Osteocyte (in vitro differentiated cells): ENCODE data around the gene NBEA. TPM values are rescaled to one million over a fixed set of nuclear protein-coding genes. Genes with fewer than 3 reads are reported as not detected.

Experiments used
- DNase-seq: peaks from one replicate; pipeline ENCODE4 v3.0.0; 2021; ENCODE audit warnings: mixed read lengths; ENCODE audit not compliant: unreplicated experiment; ENCODE audit errors: extremely low spot score
- H3K27ac Mint-ChIP-seq: one replicate; pipeline ENCODE4 v1.8.0; 2021; ENCODE audit warnings: mild to moderate bottlenecking, mixed read lengths; ENCODE audit not compliant: unreplicated experiment
- H3K27me3 Mint-ChIP-seq: one replicate; pipeline ENCODE4 v1.8.0; 2021; ENCODE audit warnings: mixed read lengths; ENCODE audit not compliant: unreplicated experiment
- H3K36me3 Mint-ChIP-seq: one replicate; pipeline ENCODE4 v1.8.0; 2021; ENCODE audit warnings: mixed read lengths; ENCODE audit not compliant: unreplicated experiment
- H3K4me1 Mint-ChIP-seq: one replicate; pipeline ENCODE4 v1.8.0; 2021; ENCODE audit warnings: mixed read lengths; ENCODE audit not compliant: unreplicated experiment
- H3K4me3 Mint-ChIP-seq: one replicate; pipeline ENCODE4 v1.8.0; 2021; ENCODE audit warnings: mild to moderate bottlenecking, moderate library complexity, mixed read lengths; ENCODE audit not compliant: unreplicated experiment
- H3K9me3 Mint-ChIP-seq: one replicate; pipeline ENCODE4 v1.8.0; 2021; ENCODE audit warnings: mixed read lengths; ENCODE audit not compliant: unreplicated experiment
- total RNA-seq: library from RNA; stranded (reverse); gene quantifications from 2 replicates; pipeline ENCODE4 v1.2.1, GENCODE V29; 2021
- TF ChIP-seq, protein P1 (sequence below): fragments of 200-600 bp; sonication (generic); IDR thresholded peaks from 2 replicates; pipeline ENCODE4 v1.5.0; 2021; ENCODE audit warnings: antibody characterized with exemption, mild to moderate bottlenecking, moderate library complexity

The NBEA gene
- total RNA-seq, 1 donor from 2014 or later = 10.9 TPM

DNA sequence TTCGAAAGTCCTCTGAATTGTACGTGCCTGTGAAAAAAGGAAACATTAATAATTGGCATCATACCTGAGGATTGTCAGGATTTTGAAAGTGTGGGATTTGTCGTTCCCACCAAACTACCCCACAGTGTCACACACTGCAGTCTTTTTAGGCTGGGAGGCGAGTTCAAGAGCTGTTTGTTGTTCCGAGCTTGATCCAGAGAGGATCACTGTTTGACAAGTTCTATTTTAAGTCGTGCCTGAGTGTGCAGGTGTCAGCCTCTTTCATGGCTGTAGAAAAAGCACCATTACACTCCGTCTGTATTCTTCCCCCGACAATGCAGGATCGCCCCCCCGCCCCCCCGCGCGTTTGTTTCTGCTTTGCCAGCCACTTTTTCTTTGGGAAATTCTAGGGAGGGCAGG is 635 bp upstream of the NBEA start:
- H3K9me3 Mint-ChIP-seq = no peaks in the 10 kb centered on the region
- TF ChIP-seq, protein P1, sequence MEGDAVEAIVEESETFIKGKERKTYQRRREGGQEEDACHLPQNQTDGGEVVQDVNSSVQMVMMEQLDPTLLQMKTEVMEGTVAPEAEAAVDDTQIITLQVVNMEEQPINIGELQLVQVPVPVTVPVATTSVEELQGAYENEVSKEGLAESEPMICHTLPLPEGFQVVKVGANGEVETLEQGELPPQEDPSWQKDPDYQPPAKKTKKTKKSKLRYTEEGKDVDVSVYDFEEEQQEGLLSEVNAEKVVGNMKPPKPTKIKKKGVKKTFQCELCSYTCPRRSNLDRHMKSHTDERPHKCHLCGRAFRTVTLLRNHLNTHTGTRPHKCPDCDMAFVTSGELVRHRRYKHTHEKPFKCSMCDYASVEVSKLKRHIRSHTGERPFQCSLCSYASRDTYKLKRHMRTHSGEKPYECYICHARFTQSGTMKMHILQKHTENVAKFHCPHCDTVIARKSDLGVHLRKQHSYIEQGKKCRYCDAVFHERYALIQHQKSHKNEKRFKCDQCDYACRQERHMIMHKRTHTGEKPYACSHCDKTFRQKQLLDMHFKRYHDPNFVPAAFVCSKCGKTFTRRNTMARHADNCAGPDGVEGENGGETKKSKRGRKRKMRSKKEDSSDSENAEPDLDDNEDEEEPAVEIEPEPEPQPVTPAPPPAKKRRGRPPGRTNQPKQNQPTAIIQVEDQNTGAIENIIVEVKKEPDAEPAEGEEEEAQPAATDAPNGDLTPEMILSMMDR = no peak
- peaks cover 22% of the 10 kb centered on the region for H3K4me1 Mint-ChIP-seq
- peaks cover 62% of the 10 kb centered on the region for H3K27me3 Mint-ChIP-seq
- no peak for DNase-seq
- H3K4me3 Mint-ChIP-seq = peak overlapping the region; percentile 92
- H3K27ac Mint-ChIP-seq = no peak overlapping the region
- H3K36me3 Mint-ChIP-seq = peaks cover 3% of the 10 kb centered on the region

DNA sequence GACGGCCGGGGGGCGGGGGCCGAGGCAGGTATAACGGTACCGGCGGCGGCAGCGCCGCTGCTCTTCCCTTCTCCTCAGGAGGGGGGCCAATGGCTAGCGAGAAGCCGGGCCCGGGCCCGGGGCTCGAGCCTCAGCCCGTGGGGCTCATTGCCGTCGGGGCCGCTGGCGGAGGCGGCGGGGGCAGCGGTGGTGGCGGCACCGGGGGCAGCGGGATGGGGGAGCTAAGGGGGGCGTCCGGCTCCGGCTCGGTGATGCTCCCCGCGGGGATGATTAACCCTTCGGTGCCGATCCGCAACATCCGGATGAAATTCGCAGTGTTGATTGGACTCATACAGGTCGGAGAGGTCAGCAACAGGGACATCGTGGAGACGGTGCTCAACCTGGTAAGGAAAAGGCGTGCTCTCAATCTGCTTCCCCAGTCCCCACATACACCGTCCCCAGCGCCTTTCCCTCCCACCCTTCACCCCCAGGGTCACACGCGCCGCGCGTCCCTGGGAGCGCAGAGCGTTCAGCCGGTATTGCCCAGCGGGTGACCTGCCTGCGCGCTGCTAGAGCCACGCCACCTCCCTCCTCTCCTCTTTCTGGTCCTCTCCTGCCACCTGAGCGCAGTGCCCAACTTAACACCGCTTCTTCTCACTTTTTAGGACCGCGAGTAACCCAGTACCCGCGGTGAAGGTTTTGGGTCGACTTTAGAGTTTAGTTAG is 814 bp downstream of the NBEA start:
- Mint-ChIP-seq H3K4me1 (peaks cover 22% of the 10 kb centered on the region), H3K27me3 (peaks cover 51% of the 10 kb centered on the region), H3K9me3 (no peaks in the 10 kb centered on the region), H3K36me3 (peaks cover 3% of the 10 kb centered on the region), H3K4me3 (peak overlapping the region; percentile 84), H3K27ac (peak overlapping the region; percentile 24)
- DNase-seq = no peak
- TF ChIP-seq, protein P1 = no peak

DNA sequence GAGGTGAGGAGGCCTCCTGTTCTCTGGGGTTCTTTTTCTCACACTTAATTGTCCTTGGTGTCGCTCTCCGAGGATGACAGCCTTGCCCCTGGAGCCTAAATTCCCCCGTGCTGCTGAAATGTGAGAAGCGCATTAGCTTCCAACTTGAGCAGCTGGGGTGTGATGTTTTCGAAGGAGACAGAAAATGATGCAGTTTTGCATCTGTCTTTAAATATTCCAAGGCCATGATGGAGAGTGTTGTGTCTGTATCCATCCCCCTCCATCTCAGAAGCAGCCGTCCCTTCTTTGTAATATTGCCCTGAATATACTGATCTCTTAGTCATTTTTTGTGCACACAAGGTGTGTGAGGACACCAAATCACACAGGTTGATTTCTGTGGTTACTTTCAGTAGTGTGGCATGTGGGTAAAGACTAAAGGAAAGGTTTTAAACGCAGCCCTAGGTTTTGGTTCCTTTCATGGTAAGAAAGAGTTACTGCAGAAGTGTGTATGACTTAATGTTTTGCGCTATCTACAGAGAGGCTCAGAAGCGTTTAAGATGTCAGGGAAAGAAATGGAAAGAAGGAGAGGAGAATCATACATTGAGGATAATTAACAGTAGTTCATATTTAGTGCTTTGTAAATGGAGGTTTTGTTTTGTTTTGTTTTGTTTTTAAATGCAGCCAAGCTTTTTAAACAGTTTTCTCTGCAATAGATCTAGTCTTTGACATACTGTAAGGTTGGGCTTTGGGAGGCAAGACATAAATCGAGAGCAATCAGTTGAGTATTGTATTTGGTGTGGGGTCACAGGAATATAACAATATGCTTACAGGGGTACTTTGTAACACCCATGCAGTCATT is 1.6 kb downstream of the NBEA start:
- H3K27ac Mint-ChIP-seq = peak overlapping the region; percentile 24
- peaks cover 22% of the 10 kb centered on the region for H3K4me1 Mint-ChIP-seq
- no peaks in the 10 kb centered on the region for H3K9me3 Mint-ChIP-seq
- no peak for DNase-seq
- TF ChIP-seq, protein P1 = no peak
- H3K4me3 Mint-ChIP-seq = peak overlapping the region; percentile 84
- H3K27me3 Mint-ChIP-seq = peaks cover 48% of the 10 kb centered on the region
- peaks cover 3% of the 10 kb centered on the region for H3K36me3 Mint-ChIP-seq

DNA sequence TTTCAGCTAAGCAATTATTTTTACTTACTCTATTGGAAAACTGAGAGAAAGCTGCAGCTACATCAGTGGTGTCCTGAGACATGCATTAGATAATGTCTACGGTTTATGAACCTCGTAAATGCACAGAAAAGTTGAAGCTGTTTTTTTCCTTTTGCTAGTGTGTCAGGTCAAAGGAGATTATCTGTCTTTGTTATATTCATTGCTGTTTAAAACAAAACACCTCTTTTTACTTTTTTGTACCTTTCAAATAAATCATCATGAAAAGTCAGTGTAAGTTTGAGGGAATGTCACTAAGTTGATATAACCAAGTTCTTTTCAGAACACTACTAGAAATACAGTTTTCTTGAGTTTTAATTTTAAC is 2.2 kb downstream of the NBEA start:
- H3K9me3 Mint-ChIP-seq = no peaks in the 10 kb centered on the region
- H3K4me3 Mint-ChIP-seq = no peak overlapping the region
- peaks cover 3% of the 10 kb centered on the region for H3K36me3 Mint-ChIP-seq
- TF ChIP-seq, protein P1 = no peak
- H3K27ac Mint-ChIP-seq = no peak overlapping the region
- H3K27me3 Mint-ChIP-seq = peaks cover 43% of the 10 kb centered on the region
- peaks cover 22% of the 10 kb centered on the region for H3K4me1 Mint-ChIP-seq
- DNase-seq = no peak

DNA sequence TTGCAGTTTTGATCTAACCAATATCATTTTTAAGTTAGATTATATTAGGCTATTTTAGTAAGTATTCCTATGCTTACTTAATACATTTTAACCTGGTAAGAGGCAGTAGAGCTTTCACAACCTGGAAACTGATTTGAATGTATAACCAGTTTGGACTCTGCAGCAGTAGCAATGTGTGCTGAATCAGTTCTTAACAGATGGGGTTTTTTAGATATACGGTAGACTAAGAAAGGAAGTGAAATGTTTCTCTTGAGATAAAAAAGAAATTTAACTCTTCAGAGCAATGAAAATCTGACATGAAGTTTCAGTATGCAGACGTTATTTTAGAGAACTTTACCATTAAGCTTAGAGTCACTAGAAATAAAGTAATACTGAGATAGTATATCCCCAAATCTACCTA is 2.7 kb downstream of the NBEA start:
- Mint-ChIP-seq H3K27me3 (peaks cover 41% of the 10 kb centered on the region), H3K36me3 (peaks cover 3% of the 10 kb centered on the region), H3K9me3 (no peaks in the 10 kb centered on the region), H3K4me3 (no peak overlapping the region), H3K27ac (no peak overlapping the region), H3K4me1 (peaks cover 22% of the 10 kb centered on the region)
- TF ChIP-seq, protein P1 = no peak
- DNase-seq = no peak
